Tibial nerve (tissue), 3 donors: ENCODE results near the gene GRAMD4.

Source experiments
- POLR2A ChIP-seq, 2 donors: fragments of 450-650 bp; IDR thresholded peaks; one replicate each; pipeline ENCODE4 v1.6.1; 2017; ENCODE audit warnings: antibody characterized with exemption in 2 of 2, mild to moderate bottlenecking in 2 of 2, moderate library complexity in 2 of 2
- TF ChIP-seq, protein P1 (sequence below), 5 experiments: fragments of 200-600 bp in 3 of 5; fragments of 450-650 bp in 2 of 5; sonication (generic) in 3 of 5; IDR thresholded peaks; one replicate each; pipeline ENCODE4 v1.5.1; 2016 to 2019; ENCODE audit warnings: antibody characterized with exemption in 5 of 5, mild to moderate bottlenecking in 3 of 5, moderate library complexity in 2 of 5

GRCh38 chr22:46610356-46610755, 9.8 kb upstream of the GRAMD4 start:
- TF ChIP-seq, protein P1, sequence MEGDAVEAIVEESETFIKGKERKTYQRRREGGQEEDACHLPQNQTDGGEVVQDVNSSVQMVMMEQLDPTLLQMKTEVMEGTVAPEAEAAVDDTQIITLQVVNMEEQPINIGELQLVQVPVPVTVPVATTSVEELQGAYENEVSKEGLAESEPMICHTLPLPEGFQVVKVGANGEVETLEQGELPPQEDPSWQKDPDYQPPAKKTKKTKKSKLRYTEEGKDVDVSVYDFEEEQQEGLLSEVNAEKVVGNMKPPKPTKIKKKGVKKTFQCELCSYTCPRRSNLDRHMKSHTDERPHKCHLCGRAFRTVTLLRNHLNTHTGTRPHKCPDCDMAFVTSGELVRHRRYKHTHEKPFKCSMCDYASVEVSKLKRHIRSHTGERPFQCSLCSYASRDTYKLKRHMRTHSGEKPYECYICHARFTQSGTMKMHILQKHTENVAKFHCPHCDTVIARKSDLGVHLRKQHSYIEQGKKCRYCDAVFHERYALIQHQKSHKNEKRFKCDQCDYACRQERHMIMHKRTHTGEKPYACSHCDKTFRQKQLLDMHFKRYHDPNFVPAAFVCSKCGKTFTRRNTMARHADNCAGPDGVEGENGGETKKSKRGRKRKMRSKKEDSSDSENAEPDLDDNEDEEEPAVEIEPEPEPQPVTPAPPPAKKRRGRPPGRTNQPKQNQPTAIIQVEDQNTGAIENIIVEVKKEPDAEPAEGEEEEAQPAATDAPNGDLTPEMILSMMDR (IDR thresholded peaks at IDR 0.05): no peak
- no peak for TF ChIP-seq POLR2A (IDR thresholded peaks at IDR 0.05)
